ENCODE data around the gene KRTAP24-1.
A peak's percentile ranks its signal among the peaks of the same experiment; 100 is the strongest.

Gene KRTAP24-1

DNA sequence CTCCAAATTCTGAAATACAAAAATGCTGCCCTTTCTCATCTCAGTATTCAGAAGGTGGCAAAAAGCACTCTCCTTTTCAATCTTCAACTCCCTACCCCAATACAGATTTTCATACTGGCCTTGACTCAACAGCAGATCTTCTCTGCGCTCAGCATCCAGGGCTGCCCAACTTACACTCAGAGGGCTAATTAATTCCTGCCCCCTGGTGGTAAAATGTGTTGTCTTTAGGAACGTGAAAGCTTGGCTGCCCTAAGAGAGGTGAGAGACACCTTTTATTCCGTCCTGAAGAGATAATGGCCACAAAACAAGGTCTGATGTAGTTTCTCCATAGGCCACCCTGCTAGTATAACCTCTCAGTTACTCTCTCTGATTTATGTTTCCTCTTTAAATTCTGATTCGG is 25.0 kb downstream of the KRTAP24-1 start:
- H3K4me2 ChIP-seq (ENCODE audit: low read length) = no peak overlapping the region
- no peaks in the 10 kb centered on the region for H4K20me1 ChIP-seq (ENCODE audit: insufficient read depth, low read length)
- H3K9ac ChIP-seq (ENCODE audit: low read length) = no peak overlapping the region
- H3K79me2 ChIP-seq (ENCODE audit: low read length) = no peaks in the 10 kb centered on the region
- no peak overlapping the region for H2AFZ ChIP-seq (ENCODE audit: low read depth, low read length)
- H3K9me3 ChIP-seq (ENCODE audit: insufficient read depth, low read length) = no peaks in the 10 kb centered on the region
- no peaks in the 10 kb centered on the region for H3K36me3 ChIP-seq (replicated peaks; ENCODE audit: low read depth, low read length)
- no peak overlapping the region for H3K27ac ChIP-seq (ENCODE audit: low read length)
- H3K4me3 ChIP-seq (ENCODE audit: low read length) = no peak overlapping the region
- no peak for TF ChIP-seq EZH2phosphoT487 (IDR thresholded peaks at IDR 0.05; ENCODE audit: low read depth)
- TF ChIP-seq, protein P1, sequence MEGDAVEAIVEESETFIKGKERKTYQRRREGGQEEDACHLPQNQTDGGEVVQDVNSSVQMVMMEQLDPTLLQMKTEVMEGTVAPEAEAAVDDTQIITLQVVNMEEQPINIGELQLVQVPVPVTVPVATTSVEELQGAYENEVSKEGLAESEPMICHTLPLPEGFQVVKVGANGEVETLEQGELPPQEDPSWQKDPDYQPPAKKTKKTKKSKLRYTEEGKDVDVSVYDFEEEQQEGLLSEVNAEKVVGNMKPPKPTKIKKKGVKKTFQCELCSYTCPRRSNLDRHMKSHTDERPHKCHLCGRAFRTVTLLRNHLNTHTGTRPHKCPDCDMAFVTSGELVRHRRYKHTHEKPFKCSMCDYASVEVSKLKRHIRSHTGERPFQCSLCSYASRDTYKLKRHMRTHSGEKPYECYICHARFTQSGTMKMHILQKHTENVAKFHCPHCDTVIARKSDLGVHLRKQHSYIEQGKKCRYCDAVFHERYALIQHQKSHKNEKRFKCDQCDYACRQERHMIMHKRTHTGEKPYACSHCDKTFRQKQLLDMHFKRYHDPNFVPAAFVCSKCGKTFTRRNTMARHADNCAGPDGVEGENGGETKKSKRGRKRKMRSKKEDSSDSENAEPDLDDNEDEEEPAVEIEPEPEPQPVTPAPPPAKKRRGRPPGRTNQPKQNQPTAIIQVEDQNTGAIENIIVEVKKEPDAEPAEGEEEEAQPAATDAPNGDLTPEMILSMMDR (IDR thresholded peaks at IDR 0.05; ENCODE audit: low read depth, low read length) = peak; percentile 36
- H3K4me1 ChIP-seq (ENCODE audit: low read length) = no peaks in the 10 kb centered on the region
- no peaks in the 10 kb centered on the region for H3K27me3 ChIP-seq (ENCODE audit: low read depth, low read length)

DNA sequence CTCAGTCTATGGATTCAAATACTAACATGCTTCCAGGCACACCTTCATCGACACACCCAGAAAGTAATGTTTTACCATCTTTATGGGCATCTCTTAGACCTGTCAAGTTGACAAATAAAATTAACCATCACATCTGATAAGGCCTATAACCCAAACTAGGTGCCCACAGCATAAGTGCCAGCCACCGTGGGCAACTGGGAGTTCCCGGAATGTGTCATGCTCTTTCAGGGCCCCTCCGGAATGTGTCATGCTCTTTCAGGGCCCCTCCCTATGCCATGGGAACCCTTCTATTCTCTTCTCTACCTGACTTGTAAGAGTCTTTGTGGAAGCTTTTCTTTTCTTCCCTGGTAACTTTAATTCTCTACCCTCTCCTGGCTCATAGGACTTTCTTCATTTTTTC is 26.6 kb downstream of the KRTAP24-1 start:
- Histone ChIP-seq H3K9me3 (ENCODE audit: insufficient read depth, low read length) (no peaks in the 10 kb centered on the region), H3K27ac (ENCODE audit: low read length) (no peak overlapping the region), H3K4me3 (ENCODE audit: low read length) (no peak overlapping the region), H4K20me1 (ENCODE audit: insufficient read depth, low read length) (no peaks in the 10 kb centered on the region), H3K4me2 (ENCODE audit: low read length) (no peak overlapping the region), H2AFZ (ENCODE audit: low read depth, low read length) (no peak overlapping the region), H3K4me1 (ENCODE audit: low read length) (no peaks in the 10 kb centered on the region), H3K79me2 (ENCODE audit: low read length) (no peaks in the 10 kb centered on the region), H3K27me3 (ENCODE audit: low read depth, low read length) (no peaks in the 10 kb centered on the region), H3K9ac (ENCODE audit: low read length) (no peak overlapping the region), H3K36me3 (replicated peaks; ENCODE audit: low read depth, low read length) (no peaks in the 10 kb centered on the region)
- TF ChIP-seq EZH2phosphoT487 (IDR thresholded peaks at IDR 0.05; ENCODE audit: low read depth) = no peak
- TF ChIP-seq, protein P1 (IDR thresholded peaks at IDR 0.05; ENCODE audit: low read depth, low read length) = no peak

DNA sequence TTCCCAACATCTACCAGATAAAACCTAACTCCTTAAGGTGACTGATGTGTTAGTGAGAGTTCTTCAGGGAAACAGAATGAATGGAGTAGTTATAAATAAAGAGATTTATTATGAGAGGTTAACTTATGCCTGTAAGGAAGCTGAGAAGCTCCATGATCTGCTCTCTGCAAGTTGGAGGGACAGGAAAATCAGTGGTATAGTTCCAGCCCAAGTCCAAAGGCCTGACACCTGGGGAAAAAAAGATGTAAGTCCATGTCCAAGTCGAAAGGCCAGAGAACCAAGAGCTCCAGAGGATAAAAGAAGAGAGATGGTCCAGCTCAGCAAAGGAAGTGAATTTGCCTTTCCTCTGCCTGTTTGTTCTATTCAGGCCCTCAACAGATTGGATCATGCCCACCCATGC is 27.1 kb downstream of the KRTAP24-1 start:
- no peak overlapping the region for H3K4me3 ChIP-seq (ENCODE audit: low read length)
- H3K9me3 ChIP-seq (ENCODE audit: insufficient read depth, low read length) = no peaks in the 10 kb centered on the region
- no peaks in the 10 kb centered on the region for H3K79me2 ChIP-seq (ENCODE audit: low read length)
- H3K4me1 ChIP-seq (ENCODE audit: low read length) = no peaks in the 10 kb centered on the region
- no peak for TF ChIP-seq EZH2phosphoT487 (IDR thresholded peaks at IDR 0.05; ENCODE audit: low read depth)
- TF ChIP-seq, protein P1 (IDR thresholded peaks at IDR 0.05; ENCODE audit: low read depth, low read length) = no peak
- H3K27me3 ChIP-seq (ENCODE audit: low read depth, low read length) = no peaks in the 10 kb centered on the region
- H3K4me2 ChIP-seq (ENCODE audit: low read length) = no peak overlapping the region
- H2AFZ ChIP-seq (ENCODE audit: low read depth, low read length) = no peak overlapping the region
- H3K27ac ChIP-seq (ENCODE audit: low read length) = no peak overlapping the region
- H3K9ac ChIP-seq (ENCODE audit: low read length) = no peak overlapping the region
- no peaks in the 10 kb centered on the region for H3K36me3 ChIP-seq (replicated peaks; ENCODE audit: low read depth, low read length)
- no peaks in the 10 kb centered on the region for H4K20me1 ChIP-seq (ENCODE audit: insufficient read depth, low read length)

DNA sequence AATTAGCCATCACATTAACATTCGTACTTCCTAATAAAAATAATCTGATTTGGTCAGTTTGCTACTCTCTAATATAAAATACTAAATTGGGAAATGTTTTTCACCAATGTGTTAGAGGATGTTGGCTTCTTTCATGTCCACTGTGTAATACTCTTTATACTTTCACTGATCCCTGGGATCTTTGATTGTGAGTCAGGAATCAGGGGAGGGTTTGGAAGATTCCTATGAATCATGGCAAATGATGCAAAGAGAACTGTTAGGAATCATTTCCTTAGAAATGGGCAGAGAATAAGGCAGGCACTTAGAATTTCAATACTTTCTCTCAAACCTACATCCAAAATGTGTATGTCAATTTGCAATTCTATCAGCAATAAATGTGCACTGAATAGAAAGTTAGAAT is 31.0 kb downstream of the KRTAP24-1 start:
- Histone ChIP-seq H3K4me2 (ENCODE audit: low read length) (no peak overlapping the region), H3K27me3 (ENCODE audit: low read depth, low read length) (no peaks in the 10 kb centered on the region), H3K4me1 (ENCODE audit: low read length) (no peaks in the 10 kb centered on the region), H3K27ac (ENCODE audit: low read length) (no peak overlapping the region), H2AFZ (ENCODE audit: low read depth, low read length) (no peak overlapping the region), H3K4me3 (ENCODE audit: low read length) (no peak overlapping the region), H3K9me3 (ENCODE audit: insufficient read depth, low read length) (no peaks in the 10 kb centered on the region), H3K79me2 (ENCODE audit: low read length) (no peaks in the 10 kb centered on the region), H4K20me1 (ENCODE audit: insufficient read depth, low read length) (no peaks in the 10 kb centered on the region), H3K36me3 (replicated peaks; ENCODE audit: low read depth, low read length) (no peaks in the 10 kb centered on the region), H3K9ac (ENCODE audit: low read length) (no peak overlapping the region)
- TF ChIP-seq, protein P1 (IDR thresholded peaks at IDR 0.05; ENCODE audit: low read depth, low read length) = no peak
- TF ChIP-seq EZH2phosphoT487 (IDR thresholded peaks at IDR 0.05; ENCODE audit: low read depth) = no peak

All from OCI-LY3 (cell line).